ENCODE data around the gene C1orf167. TPM values are rescaled to one million over a fixed set of nuclear protein-coding genes. Genes with fewer than 3 reads are reported as not detected.

The C1orf167 gene
- total and polyA plus RNA-seq, 2 experiments from 2014 or later, result 1.7 to 2.2 TPM

GRCh38 chr1:11806307-11806936 is 44.4 kb downstream of the C1orf167 start:
- H3K27ac ChIP-seq (ENCODE audit: low read depth), result peak overlapping the region; percentile 76; the same call in 1 of the 2 replicates
- DNase-seq (ENCODE audit: low spot score) (no peak), ATAC-seq (peak; percentile 15)
- H3K4me3 ChIP-seq, result peak overlapping the region; percentile 98
- no peak for TF ChIP-seq STAT1 (IDR thresholded peaks at IDR 0.05; ENCODE audit: unreplicated experiment)
- TF ChIP-seq EZH2 (IDR thresholded peaks at IDR 0.05; ENCODE audit: low read depth, unreplicated experiment), result no peak
- no peak for TF ChIP-seq ZNF331 (CRISPR knock-in tag; IDR thresholded peaks at IDR 0.05; ENCODE audit: low read depth)
- TF ChIP-seq, protein P1, sequence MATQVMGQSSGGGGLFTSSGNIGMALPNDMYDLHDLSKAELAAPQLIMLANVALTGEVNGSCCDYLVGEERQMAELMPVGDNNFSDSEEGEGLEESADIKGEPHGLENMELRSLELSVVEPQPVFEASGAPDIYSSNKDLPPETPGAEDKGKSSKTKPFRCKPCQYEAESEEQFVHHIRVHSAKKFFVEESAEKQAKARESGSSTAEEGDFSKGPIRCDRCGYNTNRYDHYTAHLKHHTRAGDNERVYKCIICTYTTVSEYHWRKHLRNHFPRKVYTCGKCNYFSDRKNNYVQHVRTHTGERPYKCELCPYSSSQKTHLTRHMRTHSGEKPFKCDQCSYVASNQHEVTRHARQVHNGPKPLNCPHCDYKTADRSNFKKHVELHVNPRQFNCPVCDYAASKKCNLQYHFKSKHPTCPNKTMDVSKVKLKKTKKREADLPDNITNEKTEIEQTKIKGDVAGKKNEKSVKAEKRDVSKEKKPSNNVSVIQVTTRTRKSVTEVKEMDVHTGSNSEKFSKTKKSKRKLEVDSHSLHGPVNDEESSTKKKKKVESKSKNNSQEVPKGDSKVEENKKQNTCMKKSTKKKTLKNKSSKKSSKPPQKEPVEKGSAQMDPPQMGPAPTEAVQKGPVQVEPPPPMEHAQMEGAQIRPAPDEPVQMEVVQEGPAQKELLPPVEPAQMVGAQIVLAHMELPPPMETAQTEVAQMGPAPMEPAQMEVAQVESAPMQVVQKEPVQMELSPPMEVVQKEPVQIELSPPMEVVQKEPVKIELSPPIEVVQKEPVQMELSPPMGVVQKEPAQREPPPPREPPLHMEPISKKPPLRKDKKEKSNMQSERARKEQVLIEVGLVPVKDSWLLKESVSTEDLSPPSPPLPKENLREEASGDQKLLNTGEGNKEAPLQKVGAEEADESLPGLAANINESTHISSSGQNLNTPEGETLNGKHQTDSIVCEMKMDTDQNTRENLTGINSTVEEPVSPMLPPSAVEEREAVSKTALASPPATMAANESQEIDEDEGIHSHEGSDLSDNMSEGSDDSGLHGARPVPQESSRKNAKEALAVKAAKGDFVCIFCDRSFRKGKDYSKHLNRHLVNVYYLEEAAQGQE (IDR thresholded peaks at IDR 0.05; ENCODE audit: unreplicated experiment), result no peak
- TF ChIP-seq ETS1 (IDR thresholded peaks at IDR 0.05), result no peak
- no peak for TF ChIP-seq EZH2phosphoT487 (IDR thresholded peaks at IDR 0.05; ENCODE audit: unreplicated experiment)
- TF ChIP-seq, protein P2, sequence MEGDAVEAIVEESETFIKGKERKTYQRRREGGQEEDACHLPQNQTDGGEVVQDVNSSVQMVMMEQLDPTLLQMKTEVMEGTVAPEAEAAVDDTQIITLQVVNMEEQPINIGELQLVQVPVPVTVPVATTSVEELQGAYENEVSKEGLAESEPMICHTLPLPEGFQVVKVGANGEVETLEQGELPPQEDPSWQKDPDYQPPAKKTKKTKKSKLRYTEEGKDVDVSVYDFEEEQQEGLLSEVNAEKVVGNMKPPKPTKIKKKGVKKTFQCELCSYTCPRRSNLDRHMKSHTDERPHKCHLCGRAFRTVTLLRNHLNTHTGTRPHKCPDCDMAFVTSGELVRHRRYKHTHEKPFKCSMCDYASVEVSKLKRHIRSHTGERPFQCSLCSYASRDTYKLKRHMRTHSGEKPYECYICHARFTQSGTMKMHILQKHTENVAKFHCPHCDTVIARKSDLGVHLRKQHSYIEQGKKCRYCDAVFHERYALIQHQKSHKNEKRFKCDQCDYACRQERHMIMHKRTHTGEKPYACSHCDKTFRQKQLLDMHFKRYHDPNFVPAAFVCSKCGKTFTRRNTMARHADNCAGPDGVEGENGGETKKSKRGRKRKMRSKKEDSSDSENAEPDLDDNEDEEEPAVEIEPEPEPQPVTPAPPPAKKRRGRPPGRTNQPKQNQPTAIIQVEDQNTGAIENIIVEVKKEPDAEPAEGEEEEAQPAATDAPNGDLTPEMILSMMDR (conservative IDR thresholded peaks at IDR 0.05; ENCODE audit: low read depth in 2 of 2), result no peak
- TF ChIP-seq POLR2AphosphoS5 (IDR thresholded peaks at IDR 0.05; ENCODE audit: low read depth), result no peak
- no peak for TF ChIP-seq JUNB (IDR thresholded peaks at IDR 0.05; ENCODE audit: unreplicated experiment)
- TF ChIP-seq ZNF114 (CRISPR knock-in tag; IDR thresholded peaks at IDR 0.05), result no peak
- no peak for TF ChIP-seq NANOG (IDR thresholded peaks at IDR 0.05; ENCODE audit: borderline replicate concordance)
- TF ChIP-seq, protein P3, sequence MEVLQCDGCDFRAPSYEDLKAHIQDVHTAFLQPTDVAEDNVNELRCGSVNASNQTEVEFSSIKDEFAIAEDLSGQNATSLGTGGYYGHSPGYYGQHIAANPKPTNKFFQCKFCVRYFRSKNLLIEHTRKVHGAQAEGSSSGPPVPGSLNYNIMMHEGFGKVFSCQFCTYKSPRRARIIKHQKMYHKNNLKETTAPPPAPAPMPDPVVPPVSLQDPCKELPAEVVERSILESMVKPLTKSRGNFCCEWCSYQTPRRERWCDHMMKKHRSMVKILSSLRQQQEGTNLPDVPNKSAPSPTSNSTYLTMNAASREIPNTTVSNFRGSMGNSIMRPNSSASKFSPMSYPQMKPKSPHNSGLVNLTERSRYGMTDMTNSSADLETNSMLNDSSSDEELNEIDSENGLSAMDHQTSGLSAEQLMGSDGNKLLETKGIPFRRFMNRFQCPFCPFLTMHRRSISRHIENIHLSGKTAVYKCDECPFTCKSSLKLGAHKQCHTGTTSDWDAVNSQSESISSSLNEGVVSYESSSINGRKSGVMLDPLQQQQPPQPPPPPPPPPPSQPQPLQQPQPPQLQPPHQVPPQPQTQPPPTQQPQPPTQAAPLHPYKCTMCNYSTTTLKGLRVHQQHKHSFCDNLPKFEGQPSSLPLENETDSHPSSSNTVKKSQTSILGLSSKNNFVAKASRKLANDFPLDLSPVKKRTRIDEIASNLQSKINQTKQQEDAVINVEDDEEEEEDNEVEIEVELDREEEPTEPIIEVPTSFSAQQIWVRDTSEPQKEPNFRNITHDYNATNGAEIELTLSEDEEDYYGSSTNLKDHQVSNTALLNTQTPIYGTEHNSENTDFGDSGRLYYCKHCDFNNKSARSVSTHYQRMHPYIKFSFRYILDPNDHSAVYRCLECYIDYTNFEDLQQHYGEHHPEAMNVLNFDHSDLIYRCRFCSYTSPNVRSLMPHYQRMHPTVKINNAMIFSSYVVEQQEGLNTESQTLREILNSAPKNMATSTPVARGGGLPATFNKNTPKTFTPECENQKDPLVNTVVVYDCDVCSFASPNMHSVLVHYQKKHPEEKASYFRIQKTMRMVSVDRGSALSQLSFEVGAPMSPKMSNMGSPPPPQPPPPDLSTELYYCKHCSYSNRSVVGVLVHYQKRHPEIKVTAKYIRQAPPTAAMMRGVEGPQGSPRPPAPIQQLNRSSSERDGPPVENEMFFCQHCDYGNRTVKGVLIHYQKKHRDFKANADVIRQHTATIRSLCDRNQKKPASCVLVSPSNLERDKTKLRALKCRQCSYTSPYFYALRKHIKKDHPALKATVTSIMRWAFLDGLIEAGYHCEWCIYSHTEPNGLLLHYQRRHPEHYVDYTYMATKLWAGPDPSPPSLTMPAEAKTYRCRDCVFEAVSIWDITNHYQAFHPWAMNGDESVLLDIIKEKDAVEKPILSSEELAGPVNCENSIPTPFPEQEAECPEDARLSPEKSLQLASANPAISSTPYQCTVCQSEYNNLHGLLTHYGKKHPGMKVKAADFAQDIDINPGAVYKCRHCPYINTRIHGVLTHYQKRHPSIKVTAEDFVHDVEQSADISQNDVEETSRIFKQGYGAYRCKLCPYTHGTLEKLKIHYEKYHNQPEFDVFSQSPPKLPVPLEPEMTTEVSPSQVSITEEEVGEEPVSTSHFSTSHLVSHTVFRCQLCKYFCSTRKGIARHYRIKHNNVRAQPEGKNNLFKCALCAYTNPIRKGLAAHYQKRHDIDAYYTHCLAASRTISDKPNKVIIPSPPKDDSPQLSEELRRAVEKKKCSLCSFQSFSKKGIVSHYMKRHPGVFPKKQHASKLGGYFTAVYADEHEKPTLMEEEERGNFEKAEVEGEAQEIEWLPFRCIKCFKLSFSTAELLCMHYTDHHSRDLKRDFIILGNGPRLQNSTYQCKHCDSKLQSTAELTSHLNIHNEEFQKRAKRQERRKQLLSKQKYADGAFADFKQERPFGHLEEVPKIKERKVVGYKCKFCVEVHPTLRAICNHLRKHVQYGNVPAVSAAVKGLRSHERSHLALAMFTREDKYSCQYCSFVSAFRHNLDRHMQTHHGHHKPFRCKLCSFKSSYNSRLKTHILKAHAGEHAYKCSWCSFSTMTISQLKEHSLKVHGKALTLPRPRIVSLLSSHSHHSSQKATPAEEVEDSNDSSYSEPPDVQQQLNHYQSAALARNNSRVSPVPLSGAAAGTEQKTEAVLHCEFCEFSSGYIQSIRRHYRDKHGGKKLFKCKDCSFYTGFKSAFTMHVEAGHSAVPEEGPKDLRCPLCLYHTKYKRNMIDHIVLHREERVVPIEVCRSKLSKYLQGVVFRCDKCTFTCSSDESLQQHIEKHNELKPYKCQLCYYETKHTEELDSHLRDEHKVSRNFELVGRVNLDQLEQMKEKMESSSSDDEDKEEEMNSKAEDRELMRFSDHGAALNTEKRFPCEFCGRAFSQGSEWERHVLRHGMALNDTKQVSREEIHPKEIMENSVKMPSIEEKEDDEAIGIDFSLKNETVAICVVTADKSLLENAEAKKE (CRISPR knock-in tag; IDR thresholded peaks at IDR 0.05), result no peak
- TF ChIP-seq CREB1 (CRISPR knock-in tag; IDR thresholded peaks at IDR 0.05; ENCODE audit: low read depth), result no peak
- Mint-ChIP-seq H3K4me1 (peaks cover 53% of the 10 kb centered on the region), H3K27ac (peak overlapping the region; percentile 96), H3K36me3 (ENCODE audit: low read depth) (peaks cover 36% of the 10 kb centered on the region), H3K9me3 (peaks cover 2% of the 10 kb centered on the region; the same call in 1 of the 3 replicates), H3K4me3 (peak overlapping the region; percentile 92), H3K27me3 (ENCODE audit: insufficient read depth, low read depth, poor library complexity) (peaks cover 12% of the 10 kb centered on the region)
- peaks cover 36% of the 10 kb centered on the region for H3K4me1 ChIP-seq (ENCODE audit: insufficient read depth)
- H3K27me3 ChIP-seq (ENCODE audit: insufficient read depth), result no peaks in the 10 kb centered on the region
- peak overlapping the region; percentile 87 for H2AFZ ChIP-seq
- no peaks in the 10 kb centered on the region for H3K9me2 ChIP-seq (ENCODE audit: insufficient read depth)
- H3F3A ChIP-seq (replicated peaks; ENCODE audit: low read depth), result peaks cover 22% of the 10 kb centered on the region; the same call in 1 of the 2 replicates
- peaks cover 62% of the 10 kb centered on the region for H3K79me2 ChIP-seq (replicated peaks; ENCODE audit: insufficient read depth)
- peaks cover 16% of the 10 kb centered on the region for H4K20me1 ChIP-seq (replicated peaks; ENCODE audit: insufficient read depth)
- peak overlapping the region; percentile 100 for H3K4me2 ChIP-seq
- peaks cover 13% of the 10 kb centered on the region for H3K36me3 ChIP-seq (ENCODE audit: insufficient read depth)
